Thyroid gland (tissue), 4 donors: ENCODE data around the gene GPX8. TPM values are rescaled to one million over a fixed set of nuclear protein-coding genes. Genes with fewer than 3 reads are reported as not detected.

Source experiments
- DNase-seq, 2 donors: peaks; one replicate each; pipeline ENCODE4 v3.0.0-alpha.2; 2019
- H3K27ac ChIP-seq, 3 donors: fragments of 200-600 bp; sonication (generic); 1 replicate in 2 of 3; 2 replicates in 1 of 3; pipeline ENCODE4 v1.5.1; 2016 to 2019; ENCODE audit warnings: mild to moderate bottlenecking in 1 of 3, moderate library complexity in 1 of 3
- H3K27me3 ChIP-seq: fragments of 200-600 bp; sonication (generic); one replicate; pipeline ENCODE4 v1.5.1; 2019
- H3K36me3 ChIP-seq, 2 donors: fragments of 200-600 bp; sonication (generic); one replicate each; pipeline ENCODE4 v1.5.1; 2016 to 2019
- H3K4me1 ChIP-seq, 2 donors: fragments of 200-600 bp; sonication (generic); one replicate each; pipeline ENCODE4 v1.5.1; 2017 to 2019
- H3K4me3 ChIP-seq, 3 donors: fragments of 200-600 bp; sonication (generic); replicated peaks in 1 of 3; 1 replicate in 2 of 3; 2 replicates in 1 of 3; pipeline ENCODE4 v1.5.1; 2016; ENCODE audit warnings: mild to moderate bottlenecking in 1 of 3
- H3K9me3 ChIP-seq: fragments of 200-600 bp; sonication (generic); one replicate; pipeline ENCODE4 v1.5.1; 2017
- CTCF ChIP-seq, 6 experiments: fragments of 200-600 bp in 3 of 6; fragments of 450-650 bp in 3 of 6; sonication (generic) in 3 of 6; IDR thresholded peaks; one replicate each; pipeline ENCODE4 v1.5.1; 2016 to 2019; ENCODE audit warnings: antibody characterized with exemption in 6 of 6, mild to moderate bottlenecking in 2 of 6, inconsistent platforms in 1 of 6, moderate library complexity in 1 of 6
- POLR2A ChIP-seq, 2 donors: fragments of 450-650 bp; IDR thresholded peaks; one replicate each; pipeline ENCODE4 v1.6.1; 2017; ENCODE audit warnings: antibody characterized with exemption in 2 of 2, mild to moderate bottlenecking in 2 of 2, moderate library complexity in 1 of 2
- WGBS, 2 donors: methylation state at CpG; one replicate each; pipeline ENCODE4 v1.1.5; 2017; 5-methylcytosine and 5-hydroxymethylcytosine counted together
- intact Hi-C: fragments of 100-400 bp; cut with DNase I; formaldehyde crosslinking; loops from one replicate; pipeline ENCODE4 v1.15.1; 2023
- microRNA counts, 2 donors: library from miRNA; unstranded; fragments of <30 nt; microRNA quantifications; one replicate each; lab custom pipeline; 2016 to 2017
- microRNA-seq: library from miRNA; unstranded; fragments of <30 nt; microRNA quantifications from one replicate; pipeline ENCODE4, GENCODE V29; 2016
- small RNA-seq: library from RNA; depleted of rRNA; stranded (forward); fragments of <200 nt; gene quantifications from one replicate; pipeline ENCODE3, GENCODE V24; 2016
- total RNA-seq, 4 donors: library from RNA; depleted of rRNA; stranded (reverse); fragments of >200 nt; gene quantifications; one replicate each; pipeline ENCODE4 v1.2.3, GENCODE V29; 2016

GPX8 gene
- total RNA-seq, 4 donors from 2014 or later: 34.0 to 44.0 (median 36.8) TPM

- TF ChIP-seq POLR2A (IDR thresholded peaks at IDR 0.05) (no peak), CTCF (IDR thresholded peaks at IDR 0.05) (no peak)
- intact Hi-C loops: no loop called here
Observed at GRCh38 chr5:55188656-55189540, 28.9 kb downstream of the GPX8 start.

GRCh38 chr5:55191165-55191564 lies 31.2 kb downstream of the GPX8 start:
- no peaks in the 10 kb centered on the region for H3K9me3 ChIP-seq
- H3K36me3 ChIP-seq: no peaks in the 10 kb centered on the region
- no peak overlapping the region for H3K4me3 ChIP-seq
- 94 to 97% methylated on average over 2 of the region's 2 CpGs for WGBS, 2 donors
- TF ChIP-seq CTCF (IDR thresholded peaks at IDR 0.05) (no peak), POLR2A (IDR thresholded peaks at IDR 0.05) (no peak)
- DNase-seq: no peak
- no peak overlapping the region for H3K27ac ChIP-seq
- intact Hi-C loops: no loop called here
- no peaks in the 10 kb centered on the region for H3K27me3 ChIP-seq
- H3K4me1 ChIP-seq: no peaks in the 10 kb centered on the region

More at GRCh38 chr5:55188656-55189540, 28.9 kb downstream of the GPX8 start:
- Histone ChIP-seq H3K27me3 (no peaks in the 10 kb centered on the region), H3K9me3 (no peaks in the 10 kb centered on the region), H3K27ac (no peak overlapping the region), H3K36me3 (no peaks in the 10 kb centered on the region), H3K4me3 (no peak overlapping the region), H3K4me1 (no peaks in the 10 kb centered on the region)
- DNase-seq: no peak
- WGBS, 2 donors: 72 to 76% methylated on average over 6 of the region's 6 CpGs

GRCh38 chr5:55205001-55205400 lies 45.0 kb downstream of the GPX8 start:
- Histone ChIP-seq H3K27ac (no peak overlapping the region), H3K27me3 (no peaks in the 10 kb centered on the region), H3K9me3 (no peaks in the 10 kb centered on the region), H3K4me1 (no peaks in the 10 kb centered on the region), H3K4me3 (no peak overlapping the region), H3K36me3 (no peaks in the 10 kb centered on the region)
- DNase-seq: no peak
- TF ChIP-seq CTCF (IDR thresholded peaks at IDR 0.05) (no peak), POLR2A (IDR thresholded peaks at IDR 0.05) (no peak)
- 76 to 81% methylated on average over 2 of the region's 2 CpGs for WGBS, 2 donors
- intact Hi-C loops: no loop called here

- intact Hi-C loops: no loop called here
- Histone ChIP-seq H3K4me1 (no peaks in the 10 kb centered on the region), H3K27ac (no peak overlapping the region), H3K9me3 (no peaks in the 10 kb centered on the region), H3K36me3 (no peaks in the 10 kb centered on the region), H3K4me3 (no peak overlapping the region), H3K27me3 (no peaks in the 10 kb centered on the region)
- no peak for DNase-seq
- 87 to 89% methylated on average over 2 of the region's 2 CpGs for WGBS, 2 donors
- TF ChIP-seq POLR2A (IDR thresholded peaks at IDR 0.05): no peak
- no peak for TF ChIP-seq CTCF (IDR thresholded peaks at IDR 0.05)
Observed at GRCh38 chr5:55211184-55211874, 51.4 kb downstream of the GPX8 start.

MicroRNA genes within 50 kb of the gene (microRNA counts, 767-probe panel; counts per million panel counts)
- microRNA hsa-miR-449a (lab: Ali Mortazavi, UCI) (0 to 650 counts per million in 2 donors), microRNA hsa-miR-449b-5p (lab: Ali Mortazavi, UCI) (0 counts per million in 2 donors), microRNA hsa-miR-449c-5p (lab: Ali Mortazavi, UCI) (0 counts per million in 2 donors)

Small RNA genes within 50 kb of the gene (microRNA-seq; reads per million reads assigned to microRNA genes)
- 37.3 reads per million, percentile 43 among the genes with 10 or more reads in this experiment for gene MIR449A
- not detected for gene MIR449B
- 1.8 reads per million for gene MIR449C

Small RNA genes within 50 kb of the gene (small RNA-seq; reads per million reads assigned to genes)
- gene MIR449A: not detected
- gene MIR449B: not detected
- gene MIR449C: 0.38 reads per million

Other genes starting within 250 kb of the GPX8 start
- gene ESM1, start 174.6 kb upstream of the GPX8 start, total RNA-seq: 1 to 10 TPM in 1 of 4 donors, under 1 TPM in 1, not detected in 2; 0.40 to 2.3 TPM
- gene GZMK, start 135.9 kb upstream of the GPX8 start, total RNA-seq: 1 to 10 TPM in 1 of 4 donors, under 1 TPM in 2, not detected in 1; 0.45 to 1.6 (median 0.49) TPM
- gene GZMA, start 57.5 kb upstream of the GPX8 start, total RNA-seq: 1 to 10 TPM in 1 of 4 donors, not detected in 3; 1.9 TPM
- not detected for gene CDC20B, start 13.0 kb downstream of the GPX8 start, total RNA-seq
- gene MCIDAS, start 67.1 kb downstream of the GPX8 start, total RNA-seq: 1 to 10 TPM in 3 of 4 donors, under 1 TPM in 1; 0.71 to 2.7 (median 2.5) TPM
- gene CCNO, start 73.4 kb downstream of the GPX8 start, total RNA-seq: 10 to 100 TPM in 3 of 4 donors, 1 to 10 TPM in 1; 9.7 to 14.7 (median 11.7) TPM
- 10 to 100 TPM; 39.1 to 54.0 (median 47.0) TPM for gene DHX29, start 147.5 kb downstream of the GPX8 start, total RNA-seq
- 10 to 100 TPM; 86.3 to 94.4 (median 92.6) TPM for gene MTREX, start 147.8 kb downstream of the GPX8 start, total RNA-seq